Neural progenitor cell (in vitro differentiated cells): ENCODE data around the gene LIPN. TPM values are rescaled to one million over a fixed set of nuclear protein-coding genes. Genes with fewer than 3 reads are reported as not detected.

Experiments used
- DNase-seq: peaks from one replicate; pipeline ENCODE4 v3.0.0-alpha.2; 2016; ENCODE audit warnings: low spot score
- H2AFZ ChIP-seq: fragments of 200-600 bp; sonication (generic); replicated peaks from 2 replicates; pipeline ENCODE4 v1.6.1; 2016; ENCODE audit warnings: antibody characterized with exemption
- H3F3A ChIP-seq: fragments of 200-600 bp; sonication (generic); 2 replicates; pipeline ENCODE4 v1.6.1; 2016; ENCODE audit warnings: antibody characterized with exemption, low read depth
- H3K27ac ChIP-seq: fragments of 200-600 bp; sonication (generic); 2 replicates; pipeline ENCODE4 v1.5.1; 2016; ENCODE audit warnings: mild to moderate bottlenecking
- H3K27me3 ChIP-seq: fragments of 200-600 bp; sonication (generic); 2 replicates; pipeline ENCODE4 v1.6.1; 2016; ENCODE audit warnings: mild to moderate bottlenecking, moderate library complexity
- H3K36me3 ChIP-seq: fragments of 200-600 bp; sonication (generic); 2 replicates; pipeline ENCODE4 v1.5.1; 2016
- H3K4me1 ChIP-seq: fragments of 200-600 bp; sonication (generic); 2 replicates; pipeline ENCODE4 v1.6.1; 2016; ENCODE audit warnings: mixed run types
- H3K4me2 ChIP-seq: fragments of 200-600 bp; sonication (generic); 2 replicates; pipeline ENCODE4 v1.6.1; 2016
- H3K4me3 ChIP-seq: fragments of 200-600 bp; sonication (generic); 2 replicates; pipeline ENCODE4 v1.5.1; 2016
- H3K79me2 ChIP-seq: fragments of 200-600 bp; sonication (generic); 2 replicates; pipeline ENCODE4 v1.6.1; 2016; ENCODE audit warnings: low read depth
- H3K9ac ChIP-seq: fragments of 200-600 bp; sonication (generic); 2 replicates; pipeline ENCODE4 v1.6.1; 2016
- H3K9me3 ChIP-seq: fragments of 200-600 bp; sonication (generic); 2 replicates; pipeline ENCODE4 v1.5.1; 2016; ENCODE audit warnings: low read depth
- H4K20me1 ChIP-seq: fragments of 200-600 bp; sonication (generic); 2 replicates; pipeline ENCODE4 v1.6.1; 2016; ENCODE audit warnings: low read depth
- H3K27ac Mint-ChIP-seq: 3 replicates; pipeline ENCODE4 v1.8.0; 2021; ENCODE audit warnings: mixed read lengths
- H3K27me3 Mint-ChIP-seq: 2 replicates; pipeline ENCODE4 v1.8.0; 2022; ENCODE audit warnings: low read depth, mild to moderate bottlenecking, inconsistent platforms, moderate library complexity, mixed read lengths; ENCODE audit not compliant: insufficient read depth
- H3K36me3 Mint-ChIP-seq: 3 replicates; pipeline ENCODE4 v1.8.0; 2021; ENCODE audit warnings: mixed read lengths
- H3K4me1 Mint-ChIP-seq: 3 replicates; pipeline ENCODE4 v1.8.0; 2021; ENCODE audit warnings: mixed read lengths
- H3K4me3 Mint-ChIP-seq: 3 replicates; pipeline ENCODE4 v1.8.0; 2021; ENCODE audit warnings: mild to moderate bottlenecking, moderate library complexity, mixed read lengths
- H3K9me3 Mint-ChIP-seq: 3 replicates; pipeline ENCODE4 v1.8.0; 2020; ENCODE audit warnings: mixed read lengths
- CTCF ChIP-seq: fragments of 200-600 bp; sonication (generic); IDR thresholded peaks from 2 replicates; pipeline ENCODE4 v1.5.1; 2017; ENCODE audit warnings: antibody characterized with exemption, mild to moderate bottlenecking
- EZH2 ChIP-seq: fragments of 200-600 bp; sonication (generic); IDR thresholded peaks from 2 replicates; pipeline ENCODE4 v1.6.1; 2017; ENCODE audit warnings: antibody characterized with exemption, mild to moderate bottlenecking, moderate library complexity
- EZH2phosphoT487 ChIP-seq: fragments of 200-600 bp; sonication (generic); IDR thresholded peaks from 2 replicates; pipeline ENCODE4 v1.6.1; 2017; ENCODE audit warnings: antibody characterized with exemption
- total RNA-seq: library from RNA; depleted of rRNA; stranded (reverse); fragments of >200 nt; gene quantifications from 2 replicates; pipeline ENCODE4 v1.2.3, GENCODE V29; 2015; ENCODE audit warnings: low replicate concordance

Gene LIPN
- total RNA-seq, 1 donor from 2014 or later = not detected

- Histone ChIP-seq H3K9me3 (no peaks in the 10 kb centered on the region), H3K4me3 (no peak overlapping the region), H3K79me2 (no peaks in the 10 kb centered on the region), H3K9ac (no peak overlapping the region), H3K36me3 (no peaks in the 10 kb centered on the region), H3F3A (no peaks in the 10 kb centered on the region), H3K27ac (no peak overlapping the region), H2AFZ (no peak overlapping the region), H3K4me2 (no peak overlapping the region), H3K27me3 (no peaks in the 10 kb centered on the region), H3K4me1 (no peaks in the 10 kb centered on the region), H4K20me1 (no peaks in the 10 kb centered on the region)
- no peak overlapping the region for H3K4me3 Mint-ChIP-seq
- no peaks in the 10 kb centered on the region for H3K36me3 Mint-ChIP-seq
- H3K27me3 Mint-ChIP-seq = peaks cover 7% of the 10 kb centered on the region
- DNase-seq = peak; percentile 66
- peaks cover 4% of the 10 kb centered on the region for H3K4me1 Mint-ChIP-seq
- H3K27ac Mint-ChIP-seq = no peak overlapping the region
- peak; percentile 71 for TF ChIP-seq CTCF
- no peak for TF ChIP-seq EZH2
- H3K9me3 Mint-ChIP-seq = no peaks in the 10 kb centered on the region
These were observed 32.1 kb downstream of the LIPN start for GRCh38 chr10:88791924-88792323.

- Mint-ChIP-seq H3K4me1 (peaks cover 4% of the 10 kb centered on the region), H3K36me3 (no peaks in the 10 kb centered on the region), H3K9me3 (no peaks in the 10 kb centered on the region), H3K27me3 (peaks cover 7% of the 10 kb centered on the region), H3K27ac (no peak overlapping the region), H3K4me3 (no peak overlapping the region)
- Histone ChIP-seq H3K27ac (no peak overlapping the region), H3K4me2 (no peak overlapping the region), H3K4me3 (no peak overlapping the region), H3F3A (no peaks in the 10 kb centered on the region), H3K9me3 (no peaks in the 10 kb centered on the region), H3K9ac (no peak overlapping the region), H3K4me1 (no peaks in the 10 kb centered on the region), H3K36me3 (no peaks in the 10 kb centered on the region), H4K20me1 (no peaks in the 10 kb centered on the region), H3K27me3 (no peaks in the 10 kb centered on the region), H3K79me2 (no peaks in the 10 kb centered on the region), H2AFZ (peak overlapping the region; percentile 30)
- TF ChIP-seq EZH2phosphoT487 = no peak
- TF ChIP-seq CTCF = no peak
- no peak for TF ChIP-seq EZH2
- no peak for DNase-seq
These were observed 32.8 kb downstream of the LIPN start for GRCh38 chr10:88792661-88793060.

GRCh38 chr10:88793712-88794299 is 34.0 kb downstream of the LIPN start:
- Histone ChIP-seq H3K36me3 (no peaks in the 10 kb centered on the region), H3K4me1 (no peaks in the 10 kb centered on the region), H2AFZ (no peak overlapping the region), H4K20me1 (no peaks in the 10 kb centered on the region), H3K4me3 (no peak overlapping the region), H3K9me3 (no peaks in the 10 kb centered on the region), H3K79me2 (no peaks in the 10 kb centered on the region), H3K9ac (no peak overlapping the region), H3F3A (no peaks in the 10 kb centered on the region), H3K27me3 (no peaks in the 10 kb centered on the region), H3K27ac (no peak overlapping the region), H3K4me2 (no peak overlapping the region)
- H3K27me3 Mint-ChIP-seq = peaks cover 7% of the 10 kb centered on the region
- H3K4me1 Mint-ChIP-seq = peaks cover 4% of the 10 kb centered on the region
- no peaks in the 10 kb centered on the region for H3K36me3 Mint-ChIP-seq
- H3K27ac Mint-ChIP-seq = no peak overlapping the region
- no peaks in the 10 kb centered on the region for H3K9me3 Mint-ChIP-seq
- TF ChIP-seq EZH2phosphoT487 (no peak), CTCF (no peak), EZH2 (no peak)
- no peak overlapping the region for H3K4me3 Mint-ChIP-seq
- DNase-seq = no peak
